Measurements from ENCODE around the gene SHLD2. TPM values are rescaled to one million over a fixed set of nuclear protein-coding genes. Genes with fewer than 3 reads are reported as not detected.

Gene SHLD2
- total and polyA plus RNA-seq, 2 of the 4 experiments (the other 2 are of a cell fraction), result 10.6 to 19.9 TPM

DNA sequence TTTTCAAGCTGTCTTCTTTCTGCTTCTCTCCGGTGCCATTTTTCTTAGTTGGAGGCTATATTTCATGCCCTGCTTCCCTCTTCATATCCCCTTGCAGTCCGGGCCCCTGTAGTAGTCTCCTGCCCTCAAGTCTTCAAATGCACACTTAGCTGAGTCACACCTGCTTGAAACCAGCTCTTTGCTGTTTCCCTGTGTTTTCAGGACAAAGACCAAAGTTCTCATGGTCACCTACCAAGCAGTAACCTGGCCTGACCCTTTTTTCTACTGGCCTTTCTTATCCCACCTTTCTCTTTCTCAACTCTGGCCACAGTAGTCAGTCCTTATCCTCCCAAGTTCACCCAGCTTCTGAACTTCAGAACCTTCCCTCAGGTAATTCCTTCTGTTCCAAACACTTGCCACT is 28.8 kb upstream of the SHLD2 start:
- ChIA-PET CTCF (no interaction called here), POLR2A (ENCODE audit: unreplicated experiment) (interaction anchor here (0.6 kb wide), 1 partner anchor 133 kb away, joined by 10 read pairs; no protein-coding TSS in a partner anchor)
- Histone ChIP-seq H2AK5ac (ENCODE audit: low read depth, low read length) (no peak overlapping the region), H3K4ac (ENCODE audit: low read depth, low read length) (no peak overlapping the region), H2BK15ac (ENCODE audit: low read depth, low read length) (no peak overlapping the region), H3K9me1 (ENCODE audit: insufficient read depth, low read length) (no peaks in the 10 kb centered on the region), H4K5ac (ENCODE audit: low read depth, low read length) (no peak overlapping the region), H4K8ac (ENCODE audit: low read depth in 2 of 2, low read length in 2 of 2) (no peak overlapping the region), H3K9ac (ENCODE audit: low read depth, low read length) (no peak overlapping the region), H3K4me1 (ENCODE audit: control insufficient read depth, insufficient read depth, low read length) (no peaks in the 10 kb centered on the region), H3K18ac (ENCODE audit: low read depth, low read length) (no peak overlapping the region), H3K9me3 (ENCODE audit: control insufficient read depth, insufficient read depth, low read length) (no peaks in the 10 kb centered on the region), H4K91ac (ENCODE audit: insufficient read depth, low read depth, low read length) (no peak overlapping the region), H2BK5ac (ENCODE audit: low read depth, low read length, poor library complexity, severe bottlenecking) (no peak overlapping the region), H3K4me2 (ENCODE audit: low read depth, low read length) (no peak overlapping the region), H3K23ac (ENCODE audit: low read depth, low read length) (no peak overlapping the region), H3K14ac (replicated peaks; ENCODE audit: low read depth, low read length) (no peak overlapping the region), H3K27me3 (ENCODE audit: control insufficient read depth, insufficient read depth, low read length) (no peaks in the 10 kb centered on the region), H3K4me3 (ENCODE audit: insufficient read depth, low read depth, low read length) (no peak overlapping the region), H2BK20ac (ENCODE audit: low read depth, low read length) (no peak overlapping the region), H3K27ac (ENCODE audit: insufficient read depth, low read length) (no peak overlapping the region), H3K56ac (ENCODE audit: extremely low read depth, insufficient read depth, low read length) (no peak overlapping the region), H3K36me3 (ENCODE audit: control insufficient read depth, insufficient read depth, low read length) (peaks cover 39% of the 10 kb centered on the region), H4K20me1 (ENCODE audit: insufficient read depth, low read length) (no peaks in the 10 kb centered on the region), H2AFZ (replicated peaks; ENCODE audit: low read length, poor library complexity) (no peak overlapping the region), H2AK9ac (replicated peaks; ENCODE audit: low read depth, low read length, poor library complexity) (no peak overlapping the region), H2BK120ac (ENCODE audit: low read depth, low read length) (no peak overlapping the region), H3K79me1 (ENCODE audit: low read depth in 1 of 2, low read length in 2 of 2) (peaks cover 3 to 4% of the 10 kb centered on the region in 2 experiments; a peak in 1 of 4 replicates)
- TF ChIP-seq BHLHE40 (IDR thresholded peaks at IDR 0.05; ENCODE audit: low read depth, low read length) (no peak), POLR2A (IDR thresholded peaks at IDR 0.05; ENCODE audit: low read depth, low read length) (no peak), SMC3 (IDR thresholded peaks at IDR 0.05; ENCODE audit: low read depth, low read length) (no peak), MAZ (IDR thresholded peaks at IDR 0.05; ENCODE audit: borderline replicate concordance, low read depth, low read length) (no peak), MAFK (IDR thresholded peaks at IDR 0.05; ENCODE audit: low read depth, low read length) (no peak), NFE2L2 (IDR thresholded peaks at IDR 0.05; ENCODE audit: low read depth, low read length) (no peak), RAD21 (IDR thresholded peaks at IDR 0.05; ENCODE audit: low read length) (no peak), CHD1 (IDR thresholded peaks at IDR 0.05; ENCODE audit: low read depth, low read length) (no peak), FOS (IDR thresholded peaks at IDR 0.05; ENCODE audit: low read depth, low read length) (no peak), RFX5 (IDR thresholded peaks at IDR 0.05; ENCODE audit: low read depth, low read length) (no peak), RCOR1 (IDR thresholded peaks at IDR 0.05; ENCODE audit: insufficient replicate concordance, low read length) (no peak), MXI1 (IDR thresholded peaks at IDR 0.05; ENCODE audit: borderline replicate concordance, low read depth, low read length) (no peak), CEBPB (IDR thresholded peaks at IDR 0.05; ENCODE audit: low read depth, low read length) (no peak)
- TF ChIP-seq, protein P1, sequence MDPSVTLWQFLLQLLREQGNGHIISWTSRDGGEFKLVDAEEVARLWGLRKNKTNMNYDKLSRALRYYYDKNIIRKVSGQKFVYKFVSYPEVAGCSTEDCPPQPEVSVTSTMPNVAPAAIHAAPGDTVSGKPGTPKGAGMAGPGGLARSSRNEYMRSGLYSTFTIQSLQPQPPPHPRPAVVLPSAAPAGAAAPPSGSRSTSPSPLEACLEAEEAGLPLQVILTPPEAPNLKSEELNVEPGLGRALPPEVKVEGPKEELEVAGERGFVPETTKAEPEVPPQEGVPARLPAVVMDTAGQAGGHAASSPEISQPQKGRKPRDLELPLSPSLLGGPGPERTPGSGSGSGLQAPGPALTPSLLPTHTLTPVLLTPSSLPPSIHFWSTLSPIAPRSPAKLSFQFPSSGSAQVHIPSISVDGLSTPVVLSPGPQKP (IDR thresholded peaks at IDR 0.05; ENCODE audit: borderline replicate concordance, low read depth, low read length), result no peak
- TF ChIP-seq, protein P2, sequence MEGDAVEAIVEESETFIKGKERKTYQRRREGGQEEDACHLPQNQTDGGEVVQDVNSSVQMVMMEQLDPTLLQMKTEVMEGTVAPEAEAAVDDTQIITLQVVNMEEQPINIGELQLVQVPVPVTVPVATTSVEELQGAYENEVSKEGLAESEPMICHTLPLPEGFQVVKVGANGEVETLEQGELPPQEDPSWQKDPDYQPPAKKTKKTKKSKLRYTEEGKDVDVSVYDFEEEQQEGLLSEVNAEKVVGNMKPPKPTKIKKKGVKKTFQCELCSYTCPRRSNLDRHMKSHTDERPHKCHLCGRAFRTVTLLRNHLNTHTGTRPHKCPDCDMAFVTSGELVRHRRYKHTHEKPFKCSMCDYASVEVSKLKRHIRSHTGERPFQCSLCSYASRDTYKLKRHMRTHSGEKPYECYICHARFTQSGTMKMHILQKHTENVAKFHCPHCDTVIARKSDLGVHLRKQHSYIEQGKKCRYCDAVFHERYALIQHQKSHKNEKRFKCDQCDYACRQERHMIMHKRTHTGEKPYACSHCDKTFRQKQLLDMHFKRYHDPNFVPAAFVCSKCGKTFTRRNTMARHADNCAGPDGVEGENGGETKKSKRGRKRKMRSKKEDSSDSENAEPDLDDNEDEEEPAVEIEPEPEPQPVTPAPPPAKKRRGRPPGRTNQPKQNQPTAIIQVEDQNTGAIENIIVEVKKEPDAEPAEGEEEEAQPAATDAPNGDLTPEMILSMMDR (conservative IDR thresholded peaks at IDR 0.05; ENCODE audit: low read depth, low read length), result no peak
- TF ChIP-seq, protein P3, sequence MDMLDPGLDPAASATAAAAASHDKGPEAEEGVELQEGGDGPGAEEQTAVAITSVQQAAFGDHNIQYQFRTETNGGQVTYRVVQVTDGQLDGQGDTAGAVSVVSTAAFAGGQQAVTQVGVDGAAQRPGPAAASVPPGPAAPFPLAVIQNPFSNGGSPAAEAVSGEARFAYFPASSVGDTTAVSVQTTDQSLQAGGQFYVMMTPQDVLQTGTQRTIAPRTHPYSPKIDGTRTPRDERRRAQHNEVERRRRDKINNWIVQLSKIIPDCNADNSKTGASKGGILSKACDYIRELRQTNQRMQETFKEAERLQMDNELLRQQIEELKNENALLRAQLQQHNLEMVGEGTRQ (IDR thresholded peaks at IDR 0.05; ENCODE audit: low read depth, low read length), result no peak
- BruUV-seq (replicated peaks), result no TSS peak
- intact Hi-C loops (cut with micrococcal nuclease) (no loop called here), dilution Hi-C loops (cut with HindIII; ENCODE audit: low sequenced_read_pairs, unreplicated experiment) (no loop called here), in situ Hi-C loops (cut with MboI; ENCODE audit: low sequenced_read_pairs) (no loop called here)
- DNase-seq, result no peak
- ATAC-seq (ENCODE audit: low read depth), result no peak
- 100% methylated on average over 1 of the region's 2 CpGs; no CpG with 5 or more reads in 1 of the 2 experiments for WGBS, 2 experiments (ENCODE audit: extremely low coverage in 2 of 2, insufficient read length in 1 of 2)
